GM20000 (cell line): ENCODE results near the gene NME2.

Experiments used
- DNase-seq: peaks from one replicate; pipeline ENCODE4 v3.0.0; 2012; ENCODE audit warnings: low spot score
- CTCF ChIP-seq: IDR thresholded peaks from 2 replicates; pipeline ENCODE4 v1.5.1; 2012; ENCODE audit warnings: mild to moderate bottlenecking, control low read depth; ENCODE audit errors: extremely low read depth, missing control alignments

Gene NME2

GRCh38 chr17:51191895-51192294 lies 25.7 kb downstream of the NME2 start:
- no peak for DNase-seq
- no peak for TF ChIP-seq CTCF

GRCh38 chr17:51197754-51198153 lies 31.5 kb downstream of the NME2 start:
- DNase-seq: no peak
- no peak for TF ChIP-seq CTCF

- DNase-seq: no peak
- no peak for TF ChIP-seq CTCF
Observed at GRCh38 chr17:51200295-51200694, 34.1 kb downstream of the NME2 start.

GRCh38 chr17:51200846-51201245 lies 34.6 kb downstream of the NME2 start:
- TF ChIP-seq CTCF: no peak
- DNase-seq: no peak

- TF ChIP-seq CTCF: no peak
- DNase-seq: no peak
Observed at GRCh38 chr17:51203838-51204237, 37.6 kb downstream of the NME2 start.

GRCh38 chr17:51214920-51215319 lies 48.7 kb downstream of the NME2 start:
- no peak for DNase-seq
- no peak for TF ChIP-seq CTCF

- DNase-seq: no peak
- no peak for TF ChIP-seq CTCF
Observed at GRCh38 chr17:51217946-51218345, 51.7 kb downstream of the NME2 start.
